HTERT RPE-1 (cell line): Measurements from ENCODE around the gene COTL1.

ENCODE experiments used
- in situ Hi-C: fragments of 300-500 bp; cut with MboI; formaldehyde crosslinking; loops from 4 replicates; pipeline ENCODE4 v1.14.3; 2020; ENCODE audit warnings: low sequenced_read_pairs

Gene COTL1

GRCh38 chr16:84614968-84615813, 2.7 kb downstream of the COTL1 start:
- in situ Hi-C loops = no loop called here

DNA sequence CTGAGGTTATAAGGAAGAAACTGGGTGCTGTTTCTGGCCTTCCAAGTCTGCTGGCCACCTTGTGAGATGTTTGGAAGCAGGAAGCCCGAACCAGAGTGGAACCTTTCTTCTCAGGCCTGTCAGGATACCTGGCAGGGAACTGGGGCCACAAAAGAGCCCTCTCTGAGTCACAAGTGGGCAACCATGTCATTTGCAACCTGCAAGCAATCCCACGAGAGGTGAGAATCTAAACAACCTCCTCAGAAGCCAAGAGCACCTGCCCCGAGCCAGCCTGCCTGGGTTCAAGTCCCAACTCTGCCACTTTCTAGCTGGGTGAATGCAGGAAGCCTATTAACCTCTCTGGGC, 3.3 kb downstream of the COTL1 start:
- in situ Hi-C loops = no loop called here

- in situ Hi-C loops = no loop called here
Measured at GRCh38 chr16:84614073-84614459, 3.8 kb downstream of the COTL1 start.

GRCh38 chr16:84613408-84614072, 4.3 kb downstream of the COTL1 start:
- in situ Hi-C loops = no loop called here

GRCh38 chr16:84612686-84613085, 5.2 kb downstream of the COTL1 start:
- in situ Hi-C loops = no loop called here

DNA sequence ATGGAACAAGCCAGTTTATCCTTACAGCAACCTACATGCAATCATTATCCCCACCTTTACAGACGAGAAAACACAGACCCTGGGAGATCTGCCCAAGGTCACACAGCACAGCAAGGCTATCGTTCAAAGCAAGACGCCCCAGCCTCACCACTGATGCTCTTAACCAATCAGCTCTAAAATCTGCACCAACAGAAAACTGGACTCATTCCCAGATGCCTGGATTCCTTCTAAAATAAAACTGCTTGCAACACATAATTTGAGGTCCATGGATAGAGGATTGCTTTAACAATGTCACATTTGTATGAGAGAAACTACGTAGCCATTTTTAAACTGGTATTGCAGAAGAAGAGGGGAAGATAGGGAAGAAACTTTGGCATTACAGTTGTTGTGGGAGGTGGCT, 6.8 kb downstream of the COTL1 start:
- in situ Hi-C loops = no loop called here

- in situ Hi-C loops = no loop called here
Measured at GRCh38 chr16:84610376-84610775, 7.5 kb downstream of the COTL1 start.

DNA sequence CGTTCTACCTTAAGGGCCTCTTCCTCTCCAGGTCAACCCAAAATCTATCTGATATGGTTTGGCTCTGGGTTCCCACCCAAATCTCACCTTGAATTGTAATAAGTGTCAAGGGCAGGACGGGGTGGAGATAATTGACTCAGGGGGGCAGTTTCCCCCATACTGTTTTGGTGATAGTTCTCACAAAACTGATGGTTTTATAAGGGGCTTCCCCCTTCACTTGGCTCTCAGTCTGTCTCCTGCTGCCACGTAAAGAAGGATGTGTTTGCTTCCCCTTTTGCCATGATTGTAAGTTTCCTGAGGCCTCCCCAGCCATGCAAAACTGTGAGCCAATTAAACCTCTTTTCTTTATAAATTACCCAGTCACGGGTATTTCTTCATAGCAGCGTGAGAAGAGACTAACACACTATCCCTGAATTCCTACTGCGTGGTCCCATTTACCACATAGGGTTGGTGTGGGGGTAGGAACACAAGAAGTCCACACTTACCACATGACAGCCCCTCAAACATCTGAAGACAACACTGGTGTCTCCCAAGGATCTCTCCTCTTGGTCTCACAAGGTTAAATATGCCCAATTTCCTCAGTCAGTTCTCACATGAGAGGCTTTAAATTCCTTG, 8.2 kb downstream of the COTL1 start:
- in situ Hi-C loops = no loop called here

GRCh38 chr16:84608282-84608681, 9.6 kb downstream of the COTL1 start:
- in situ Hi-C loops = no loop called here

DNA sequence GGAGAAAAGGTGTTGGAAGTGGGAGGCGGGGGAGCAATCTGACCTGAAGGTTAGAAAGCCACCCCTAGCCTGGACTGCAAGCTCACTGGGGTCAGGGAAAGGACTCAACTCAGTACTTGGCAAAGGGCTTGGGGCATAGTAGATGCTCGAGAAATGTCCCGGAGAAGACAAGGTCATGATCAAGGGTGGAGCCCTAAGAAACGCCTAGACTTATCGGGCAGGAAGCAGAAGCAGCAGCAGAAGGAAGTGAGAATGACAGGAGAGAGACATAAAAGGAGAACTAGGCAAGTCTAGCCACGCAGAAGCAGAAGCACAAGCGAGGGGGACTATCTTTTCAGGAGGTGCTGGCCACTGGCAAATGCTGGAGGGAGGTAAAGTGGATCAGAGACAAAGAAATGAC, 10.2 kb downstream of the COTL1 start:
- in situ Hi-C loops = no loop called here

DNA sequence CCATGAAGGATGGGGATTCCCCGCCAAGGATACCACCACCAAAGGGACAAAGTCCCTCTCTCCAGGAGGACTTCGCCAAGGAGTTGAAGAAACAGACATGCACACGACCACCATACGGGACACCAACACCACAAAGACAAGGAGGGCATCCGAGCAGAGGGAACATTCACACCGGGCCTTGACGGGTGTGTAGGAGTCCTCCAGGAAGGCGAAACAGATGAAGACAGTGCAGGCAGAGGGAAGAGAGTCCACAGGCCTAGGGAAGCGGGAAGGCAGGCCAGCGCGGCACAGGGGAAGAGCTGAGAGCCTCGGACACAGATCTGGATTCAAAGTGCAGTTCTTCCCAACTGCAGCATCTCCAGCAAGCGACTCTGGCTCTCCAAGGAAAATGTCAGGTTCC, 10.8 kb downstream of the COTL1 start:
- in situ Hi-C loops = no loop called here

- in situ Hi-C loops = no loop called here
Measured at GRCh38 chr16:84606081-84606875, 11.6 kb downstream of the COTL1 start.

DNA sequence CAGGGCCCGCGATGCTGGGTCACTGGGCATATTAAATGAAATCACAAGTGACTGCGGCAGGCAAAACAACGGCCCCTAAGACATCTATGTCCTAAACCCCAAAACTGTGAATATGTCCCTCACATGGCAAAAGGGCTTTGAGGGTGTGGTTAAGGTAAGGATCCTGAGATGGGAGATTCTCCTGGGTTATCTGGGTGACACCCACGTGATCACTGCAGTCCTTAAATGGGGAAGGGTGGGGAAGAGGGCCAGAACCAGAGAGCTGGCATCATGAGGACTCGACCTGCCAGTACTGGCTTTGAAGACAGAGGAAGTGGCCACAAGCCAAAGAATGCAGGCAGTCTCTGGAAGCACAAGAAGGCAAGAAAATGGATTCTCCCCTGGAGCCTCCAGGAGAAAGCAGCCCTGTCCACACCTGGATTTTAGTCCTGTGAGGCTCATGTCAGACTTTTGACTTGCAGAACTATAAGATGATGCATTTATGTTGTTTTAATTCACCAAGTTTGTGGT, 12.5 kb downstream of the COTL1 start:
- in situ Hi-C loops = no loop called here

DNA sequence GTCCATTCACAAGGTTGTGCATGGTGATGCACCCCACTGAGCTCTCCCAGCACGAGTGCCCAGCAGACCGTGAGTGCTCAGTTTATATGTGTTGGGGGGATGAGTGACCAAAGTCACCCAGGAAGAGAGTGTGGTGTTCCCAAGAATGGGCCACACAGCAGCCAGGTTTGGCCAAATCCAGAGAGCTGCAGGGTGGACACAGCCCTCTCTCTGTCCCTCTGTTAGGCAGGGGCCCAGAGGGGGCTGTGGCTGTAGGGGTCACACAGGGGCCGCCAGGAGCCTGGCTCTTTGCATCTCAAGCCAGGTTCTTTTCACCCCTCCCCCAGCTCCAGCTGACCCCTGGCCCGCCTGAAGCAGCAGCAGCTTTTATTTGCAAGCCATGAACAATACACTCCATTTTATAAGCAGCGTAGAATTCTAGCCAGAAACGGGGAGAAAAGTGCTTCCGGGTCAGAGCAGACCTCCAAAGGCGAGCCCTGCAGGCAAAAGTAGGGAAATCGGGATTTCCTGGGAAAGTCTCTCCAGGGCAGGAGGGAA, 13.3 kb downstream of the COTL1 start:
- in situ Hi-C loops = no loop called here

GRCh38 chr16:84603940-84604339, 13.9 kb downstream of the COTL1 start:
- in situ Hi-C loops = no loop called here

GRCh38 chr16:84603140-84603816, 14.6 kb downstream of the COTL1 start:
- in situ Hi-C loops = no loop called here

GRCh38 chr16:84600343-84601229, 17.3 kb downstream of the COTL1 start:
- in situ Hi-C loops = no loop called here

DNA sequence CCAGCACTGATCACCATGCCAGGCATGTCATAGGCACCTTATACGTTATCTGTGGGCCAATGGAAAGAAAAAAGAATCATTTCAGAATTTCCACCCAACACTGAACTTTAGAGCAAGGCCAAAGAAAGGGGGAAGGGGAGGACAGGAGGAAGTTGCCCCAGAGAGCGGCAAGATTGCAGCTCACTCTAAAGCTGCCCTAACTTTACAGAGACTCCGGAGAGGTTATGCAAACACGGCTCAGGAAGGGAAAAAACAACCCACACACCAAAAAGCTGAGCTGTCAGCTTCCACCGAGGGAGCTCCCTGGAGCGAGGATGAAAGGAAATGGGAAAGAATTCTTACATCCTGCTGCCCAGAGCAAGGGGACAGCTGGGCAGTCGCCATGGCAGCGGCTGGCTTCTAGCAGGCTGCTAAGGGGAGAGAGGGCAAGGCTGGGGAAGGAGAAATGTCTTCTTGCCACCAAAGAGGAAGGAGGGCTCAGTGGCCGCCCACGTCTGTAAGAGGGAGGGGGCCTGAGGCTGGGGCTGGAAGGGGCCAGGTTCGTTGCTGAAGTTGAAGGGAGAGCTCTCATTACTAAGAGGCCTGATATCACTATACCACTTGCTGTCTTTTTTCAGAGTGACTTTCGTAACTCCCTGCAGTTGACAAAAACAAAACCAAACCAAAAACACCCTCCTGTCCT, 18.2 kb downstream of the COTL1 start:
- in situ Hi-C loops = no loop called here

DNA sequence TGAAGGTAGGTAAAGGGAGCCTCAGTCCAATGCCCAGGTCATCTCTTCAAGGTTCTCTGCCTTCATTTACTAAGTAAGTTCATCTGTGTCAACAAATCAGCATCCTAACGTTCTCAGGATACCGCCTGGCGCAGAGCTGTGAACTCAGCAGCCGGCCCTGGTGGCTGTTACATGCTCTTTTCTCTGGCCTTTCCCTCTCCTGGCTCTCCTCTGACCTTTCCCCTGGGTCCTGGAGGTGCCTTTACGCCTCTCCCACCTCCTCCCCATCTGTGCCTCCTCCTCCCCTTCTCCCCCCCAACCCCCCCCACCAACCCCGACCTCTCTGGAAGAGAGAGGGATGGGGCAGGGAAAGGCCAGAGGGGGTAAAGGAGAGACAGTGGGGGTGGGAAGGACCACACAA, 19.5 kb downstream of the COTL1 start:
- in situ Hi-C loops = no loop called here
